Right kidney (tissue), 1 donor: ENCODE measurements around the gene FUOM.

ENCODE experiments used
- DNase-seq: peaks from one replicate; pipeline ENCODE4 v3.0.0-alpha.2; 2016

FUOM gene

GRCh38 chr10:133353202-133353959, 4.4 kb downstream of the FUOM start:
- DNase-seq: no peak

GRCh38 chr10:133351408-133352318, 6.2 kb downstream of the FUOM start:
- no peak for DNase-seq

- DNase-seq: no peak
These were observed 6.9 kb downstream of the FUOM start for GRCh38 chr10:133350950-133351329.

- DNase-seq: no peak
These were observed 7.4 kb downstream of the FUOM start for GRCh38 chr10:133350283-133350949.

GRCh38 chr10:133349577-133350011, 8.2 kb downstream of the FUOM start:
- no peak for DNase-seq

- no peak for DNase-seq
These were observed 8.7 kb downstream of the FUOM start for GRCh38 chr10:133349160-133349568.

- DNase-seq: no peak
These were observed 9.9 kb downstream of the FUOM start for GRCh38 chr10:133347710-133348517.

- no peak for DNase-seq
These were observed 11.4 kb downstream of the FUOM start for GRCh38 chr10:133346413-133346812.

GRCh38 chr10:133344236-133344635, 13.6 kb downstream of the FUOM start:
- DNase-seq: no peak

- DNase-seq: no peak
These were observed 14.3 kb downstream of the FUOM start for GRCh38 chr10:133343558-133343957.

GRCh38 chr10:133342942-133343341, 14.9 kb downstream of the FUOM start:
- DNase-seq: no peak

- no peak for DNase-seq
These were observed 15.8 kb downstream of the FUOM start for GRCh38 chr10:133341983-133342382.

- DNase-seq: no peak
These were observed 18.0 kb downstream of the FUOM start for GRCh38 chr10:133339708-133340380.

- no peak for DNase-seq
These were observed 19.4 kb downstream of the FUOM start for GRCh38 chr10:133338080-133339071.

GRCh38 chr10:133337370-133337725, 20.5 kb downstream of the FUOM start:
- no peak for DNase-seq

- no peak for DNase-seq
These were observed 21.0 kb downstream of the FUOM start, which contains the start of gene CALY for GRCh38 chr10:133336577-133337369. CALY (minus strand) TSS chr10:133336896; CDS start chr10:133328989, 7,907 bp downstream.

- DNase-seq: no peak
These were observed 21.7 kb downstream of the FUOM start for GRCh38 chr10:133336118-133336576.

- peak; percentile 56 for DNase-seq
These were observed 22.3 kb downstream of the FUOM start for GRCh38 chr10:133335246-133336117.
